IPS DF 19.7 (cell line): Measurements from ENCODE around the gene PRKCQ.

Experiments
- DNase-seq: peaks from one replicate; pipeline ENCODE4 v3.0.0-alpha.2; 2013; ENCODE audit warnings: low read depth, low spot score

The PRKCQ gene

GRCh38 chr10:6522230-6522629, 57.8 kb downstream of the PRKCQ start:
- no peak for DNase-seq

- DNase-seq = no peak
Measured at GRCh38 chr10:6520138-6520537, 59.9 kb downstream of the PRKCQ start.

DNA sequence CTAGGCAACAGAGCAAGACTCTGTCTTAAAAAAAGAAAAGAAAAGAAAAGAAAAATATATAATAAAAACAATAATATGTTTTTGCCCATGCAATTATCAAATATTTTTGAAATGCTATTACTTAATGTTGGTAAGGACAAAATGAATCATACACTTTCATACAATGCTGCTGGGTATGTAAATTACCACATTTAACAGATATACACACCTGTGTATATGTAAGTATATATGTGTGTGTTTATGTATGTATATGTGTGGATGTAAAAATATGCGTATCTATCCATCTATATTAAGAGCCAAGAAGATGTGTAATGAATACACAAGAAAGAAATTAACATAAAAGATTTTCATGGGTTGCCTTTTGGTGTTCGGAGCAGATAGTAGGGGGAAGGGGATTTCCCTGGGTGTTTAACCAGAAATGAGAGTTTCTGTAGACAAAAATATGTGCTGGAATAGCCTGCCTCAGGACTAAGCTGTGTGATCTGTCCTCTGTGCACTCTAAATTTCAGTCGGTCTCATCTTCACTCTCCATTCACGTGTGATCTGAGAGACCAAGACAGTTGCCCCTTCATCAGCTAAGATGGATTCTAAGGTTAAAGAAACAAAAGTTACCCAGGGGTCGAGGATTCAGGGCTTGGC, 61.2 kb downstream of the PRKCQ start:
- no peak for DNase-seq

GRCh38 chr10:6516929-6517284, 63.2 kb downstream of the PRKCQ start:
- no peak for DNase-seq

DNA sequence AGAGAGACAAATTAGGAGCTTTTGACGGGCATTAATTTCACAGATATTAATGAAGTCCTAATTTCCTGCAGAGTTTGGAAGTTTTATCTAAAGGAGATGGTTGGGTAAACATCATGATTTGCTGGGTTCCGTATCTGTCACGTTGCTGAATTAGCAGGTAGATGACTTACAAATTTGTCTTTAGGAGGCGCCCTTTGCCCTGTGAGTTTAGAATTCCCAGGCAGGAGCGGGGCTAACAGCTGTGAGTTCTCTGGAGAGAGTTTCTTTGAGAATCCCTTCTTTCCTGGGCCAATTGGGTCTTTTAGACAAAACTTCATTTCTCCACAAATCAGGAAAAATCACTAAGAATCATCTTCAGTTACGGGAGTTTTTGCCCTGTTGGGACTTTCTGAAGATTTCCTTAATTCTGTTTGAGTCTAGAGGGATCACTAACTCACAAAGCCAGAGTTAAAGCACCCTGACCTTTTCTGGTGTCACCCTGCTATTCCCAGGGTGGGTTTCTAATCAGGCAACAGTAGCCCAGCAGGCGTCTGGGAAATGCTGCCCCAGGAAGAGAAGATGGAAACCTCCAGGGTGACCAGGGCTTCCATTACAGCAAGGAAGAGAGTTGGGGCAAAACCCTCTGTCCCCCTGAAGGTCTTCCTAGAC, 63.7 kb downstream of the PRKCQ start:
- DNase-seq = no peak

DNA sequence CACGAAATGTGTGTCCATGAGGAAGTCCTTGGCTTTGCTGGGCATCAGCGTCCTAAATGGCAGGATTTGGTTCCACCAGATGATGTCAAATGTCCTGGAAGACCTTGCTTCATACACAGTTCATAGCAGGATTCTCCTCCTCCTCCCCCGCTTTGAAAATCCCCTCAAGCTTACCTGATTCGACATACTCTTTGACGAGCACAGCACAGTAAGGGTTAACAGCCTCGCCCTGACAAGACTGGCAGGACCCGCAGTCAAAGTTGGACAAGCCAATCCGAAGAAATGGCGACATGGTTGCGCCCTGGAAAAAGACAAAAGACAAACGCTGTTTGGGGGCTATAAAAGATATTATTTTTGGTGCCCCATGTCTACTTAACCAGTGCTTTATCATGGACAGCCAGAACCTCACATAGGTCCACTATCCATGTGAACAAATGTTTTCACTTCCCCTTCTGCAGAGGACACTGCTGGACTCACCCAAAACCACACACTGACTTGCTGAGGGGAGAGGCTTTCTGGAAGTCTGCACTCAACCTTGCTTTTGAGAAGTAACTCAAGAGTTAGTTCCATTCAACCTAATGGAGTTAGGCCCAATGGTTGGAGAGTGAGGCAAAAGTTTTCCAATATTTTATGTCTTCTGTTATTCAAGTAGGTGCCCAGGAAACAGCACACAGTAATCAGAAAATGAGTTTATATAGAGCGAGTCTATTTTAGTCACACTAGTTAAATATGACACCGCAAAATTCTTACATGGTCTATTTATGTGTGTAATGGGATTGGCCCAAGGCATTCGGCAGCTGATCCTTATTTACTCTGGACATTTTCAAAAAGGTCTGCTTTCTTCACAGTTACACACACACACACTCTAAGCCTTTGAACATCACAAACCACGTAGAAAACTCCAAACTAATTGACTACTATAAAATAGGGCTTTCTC, 65.0 kb downstream of the PRKCQ start:
- no peak for DNase-seq

GRCh38 chr10:6514180-6514579, 65.9 kb downstream of the PRKCQ start:
- DNase-seq = no peak

- DNase-seq = no peak
Measured at GRCh38 chr10:6513476-6513875, 66.6 kb downstream of the PRKCQ start.

- DNase-seq = no peak
Measured at GRCh38 chr10:6512182-6512581, 67.9 kb downstream of the PRKCQ start.

GRCh38 chr10:6511347-6511746, 68.7 kb downstream of the PRKCQ start:
- no peak for DNase-seq

DNA sequence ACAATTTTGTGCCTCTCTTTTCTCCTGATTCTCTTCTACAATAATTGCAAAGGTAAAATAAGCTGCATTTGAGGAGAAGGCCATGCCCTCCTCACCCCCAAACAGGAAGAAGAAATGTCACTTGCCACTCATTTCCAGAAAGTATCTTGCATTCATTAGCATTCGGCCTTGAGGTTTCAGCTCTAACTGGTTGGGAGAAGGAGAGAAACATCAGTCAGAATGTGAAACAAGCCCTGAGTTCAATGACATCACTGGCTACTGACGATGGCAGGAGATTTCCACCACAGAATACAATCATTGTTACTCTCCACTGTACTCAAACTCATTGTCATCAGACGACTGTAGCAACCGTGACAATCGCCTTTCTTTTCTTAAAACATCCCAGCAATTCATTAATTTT, 72.8 kb downstream of the PRKCQ start:
- no peak for DNase-seq

GRCh38 chr10:6505300-6505699, 74.8 kb downstream of the PRKCQ start:
- no peak for DNase-seq

- no peak for DNase-seq
Measured at GRCh38 chr10:6504296-6504695, 75.8 kb downstream of the PRKCQ start.

DNA sequence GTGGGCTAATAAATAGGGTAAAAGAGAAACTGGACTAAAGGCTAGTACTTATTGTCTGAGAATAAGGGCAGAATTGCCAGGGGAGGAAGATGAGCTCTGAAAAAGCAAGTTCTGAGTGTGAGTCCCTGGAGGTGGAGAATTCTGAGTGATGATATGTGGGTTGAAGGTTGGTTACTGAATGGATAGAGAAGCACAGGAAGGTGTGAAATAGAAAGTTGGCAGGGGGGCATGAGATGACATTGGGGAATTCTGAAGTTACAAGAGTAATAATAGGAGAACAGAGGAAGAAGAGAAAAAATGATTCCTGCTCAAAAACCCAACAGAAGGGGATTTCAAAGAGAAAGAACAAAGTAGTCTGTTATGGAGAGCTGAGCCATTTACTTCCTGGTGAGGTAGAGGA, 76.9 kb downstream of the PRKCQ start:
- no peak for DNase-seq

DNA sequence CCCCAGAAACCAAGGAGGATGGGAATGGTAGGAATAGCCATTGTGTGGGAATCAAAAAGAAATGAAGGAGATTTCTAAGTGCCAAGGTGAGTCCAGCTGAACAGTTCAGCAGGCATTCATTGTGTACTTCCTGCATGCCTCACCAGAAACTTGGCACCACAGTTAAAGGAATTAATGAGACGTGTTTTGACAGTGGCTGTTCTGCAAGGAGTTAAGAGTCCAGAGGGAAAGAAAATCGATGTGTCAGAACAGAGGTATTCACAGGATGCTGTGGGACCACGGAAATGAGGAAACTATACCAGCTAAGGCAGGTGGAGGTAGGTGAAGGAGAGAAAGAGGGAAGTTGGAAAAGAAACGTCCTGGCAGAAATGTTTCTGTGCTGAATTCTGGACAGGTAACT, 78.1 kb downstream of the PRKCQ start:
- DNase-seq = no peak

GRCh38 chr10:6499974-6500373, 80.1 kb downstream of the PRKCQ start:
- no peak for DNase-seq

- no peak for DNase-seq
Measured at GRCh38 chr10:6498771-6499170, 81.3 kb downstream of the PRKCQ start.

DNA sequence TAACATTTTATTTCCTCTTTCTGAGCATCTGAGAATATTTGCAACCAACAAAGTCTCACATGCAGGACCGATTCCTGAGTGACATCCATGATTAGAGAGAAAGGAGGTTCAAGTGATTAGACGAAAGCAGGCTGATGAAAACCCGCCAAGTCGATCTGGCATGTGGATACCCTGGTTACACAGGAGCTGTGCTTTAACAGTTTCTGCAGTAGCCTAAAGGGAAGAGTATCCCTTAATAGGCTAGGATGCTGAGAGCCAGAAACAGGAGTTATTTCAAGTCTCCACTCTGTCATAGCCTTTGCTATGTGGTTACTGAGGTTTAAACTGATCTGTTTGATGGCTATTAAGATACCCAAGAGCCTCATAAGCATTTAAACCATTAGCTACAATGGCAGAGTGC, 82.5 kb downstream of the PRKCQ start:
- no peak for DNase-seq

GRCh38 chr10:6494936-6495592, 85.0 kb downstream of the PRKCQ start:
- no peak for DNase-seq

DNA sequence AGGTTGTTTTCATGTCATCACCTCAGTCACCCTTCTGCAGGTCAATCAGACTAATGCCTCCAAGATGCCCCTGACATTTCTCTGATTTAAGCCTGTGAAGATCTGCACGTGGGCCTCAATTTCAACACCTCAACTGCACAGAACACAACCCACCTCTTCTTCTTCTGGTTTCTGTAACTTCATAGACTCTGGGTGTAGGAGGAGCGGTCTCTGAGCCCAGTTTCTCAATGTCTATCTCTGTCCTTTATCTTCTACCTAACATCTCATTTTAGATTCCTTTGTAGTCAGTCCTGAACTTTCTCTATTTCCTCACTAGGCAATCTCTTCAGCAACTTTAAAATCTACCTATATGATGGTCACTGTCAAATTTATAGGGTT, 85.6 kb downstream of the PRKCQ start:
- no peak for DNase-seq

DNA sequence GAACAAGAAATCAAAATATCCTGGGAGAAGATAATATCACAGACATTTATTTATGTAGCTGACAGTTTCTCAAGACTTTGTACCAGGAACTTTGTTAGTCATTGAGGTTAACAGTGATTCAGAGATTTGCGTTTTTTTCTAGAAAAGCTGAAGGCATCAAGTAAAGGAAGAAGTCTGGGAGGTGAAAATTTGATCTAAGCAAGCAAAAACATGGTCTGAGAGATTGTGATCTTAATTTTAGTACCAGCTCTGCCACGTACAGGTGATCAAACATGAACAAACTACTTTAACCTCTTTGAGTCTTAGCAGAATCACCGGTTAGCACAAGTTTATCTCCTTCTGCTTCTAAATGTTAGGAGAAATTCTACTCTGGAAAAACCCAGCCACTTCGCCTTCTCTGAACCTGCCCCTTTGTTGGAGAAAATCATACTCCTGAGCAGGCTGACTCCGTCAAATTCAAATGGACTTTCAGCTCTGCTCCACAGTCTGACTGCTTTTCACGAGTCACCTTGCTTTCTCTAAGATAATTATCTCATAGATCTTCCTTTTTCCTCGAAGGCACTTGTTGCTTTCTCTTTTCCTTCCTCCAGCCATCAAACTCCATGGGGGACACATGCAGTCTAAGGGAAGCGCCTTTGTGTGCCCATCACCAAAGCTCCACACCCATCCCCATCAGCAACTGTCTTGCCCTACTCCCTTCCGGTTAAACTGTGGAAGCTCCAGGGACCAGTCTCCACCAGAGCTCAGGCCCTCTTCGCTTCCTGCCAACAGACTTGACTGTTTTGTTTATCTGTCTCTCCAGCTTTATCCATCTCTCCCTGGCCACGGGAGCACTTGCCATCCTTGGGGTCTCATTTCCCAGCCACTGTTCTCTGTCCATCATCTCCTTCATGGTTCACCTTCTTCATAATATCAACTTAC, 86.3 kb downstream of the PRKCQ start:
- no peak for DNase-seq
